Measurements from ENCODE around the gene SHISA5.

The SHISA5 gene

GRCh38 chr3:48430708-48431101 is 73.3 kb downstream of the SHISA5 start:
- no peak for DNase-seq (ENCODE audit: low read depth)

GRCh38 chr3:48429960-48430707 is 73.8 kb downstream of the SHISA5 start, which contains the start of gene PLXNB1:
TSS of gene PLXNB1 (minus strand) at chr3:48430086. CDS start at chr3:48424611, 5,475 bp downstream.
- peak; percentile 4 for DNase-seq (ENCODE audit: low read depth)

DNA sequence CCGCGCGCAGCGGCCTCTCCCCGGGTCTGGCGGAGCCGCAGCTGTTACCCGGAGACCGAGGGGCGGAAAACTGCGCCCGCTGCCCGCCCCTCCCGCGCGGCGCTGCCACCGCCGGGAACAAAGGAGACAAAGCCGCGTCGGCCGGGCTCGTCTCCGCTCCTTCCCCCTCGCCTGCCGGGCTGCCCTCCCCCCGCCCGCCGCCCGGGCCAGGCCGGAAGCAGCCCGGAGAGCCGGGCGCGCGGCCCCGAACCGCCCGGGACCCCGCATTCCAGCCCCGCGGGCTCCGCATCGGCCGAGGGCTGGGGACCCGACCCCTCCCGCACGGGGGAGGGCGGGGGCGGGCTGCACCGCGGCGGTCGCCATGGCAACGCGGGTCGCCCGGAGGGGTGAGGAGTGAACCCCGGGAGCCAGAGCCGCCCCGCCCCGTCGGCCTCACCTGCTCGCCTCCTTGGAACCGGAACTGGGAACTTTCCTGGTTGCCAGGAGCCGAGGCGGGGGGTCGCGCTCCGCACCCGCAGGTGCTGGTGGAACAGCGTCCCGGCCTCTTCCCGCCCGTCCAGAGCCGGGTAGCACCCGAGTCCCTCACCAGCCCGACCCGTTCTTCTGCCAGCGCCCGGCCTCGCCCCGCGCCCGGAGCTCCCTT is 74.5 kb downstream of the SHISA5 start:
- peak; percentile 43 for DNase-seq (ENCODE audit: low read depth)

DNA sequence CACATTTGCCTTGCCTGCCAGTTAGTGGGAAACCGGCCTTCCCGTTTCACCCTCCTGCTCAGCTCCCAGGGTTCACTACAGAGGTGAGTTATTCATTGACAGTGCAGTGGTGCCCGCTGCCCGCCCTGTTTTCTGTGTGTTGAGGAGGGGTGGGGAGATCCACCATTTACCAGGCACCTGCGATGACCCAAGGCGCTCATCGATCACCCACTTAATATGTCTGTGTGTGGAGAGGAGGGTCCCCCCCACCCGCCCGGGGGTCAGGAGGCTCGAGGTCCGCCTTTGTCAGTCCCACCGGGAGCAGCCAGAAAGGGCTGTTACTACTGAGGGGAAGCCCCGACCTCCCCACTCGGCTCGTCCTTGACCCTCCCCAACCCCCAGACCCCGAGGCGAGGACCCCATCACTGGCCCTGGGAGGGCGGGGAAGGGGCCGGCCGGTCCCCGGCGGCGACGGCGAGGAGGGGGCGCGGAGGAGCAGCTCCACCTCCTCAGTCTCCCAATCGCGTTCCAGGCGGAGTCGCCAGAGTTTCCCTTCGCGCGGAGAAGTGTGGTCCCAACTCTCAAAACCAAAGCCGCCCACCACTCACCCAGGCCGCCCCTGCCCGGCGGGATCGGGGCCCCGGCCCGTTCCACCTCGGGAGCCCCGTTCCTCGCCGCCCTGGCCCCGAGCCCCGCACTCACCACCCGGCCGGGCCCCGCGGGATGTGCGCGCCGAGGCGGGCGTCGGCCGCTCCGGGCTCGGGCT is 75.2 kb downstream of the SHISA5 start:
- no peak for DNase-seq (ENCODE audit: low read depth)

DNA sequence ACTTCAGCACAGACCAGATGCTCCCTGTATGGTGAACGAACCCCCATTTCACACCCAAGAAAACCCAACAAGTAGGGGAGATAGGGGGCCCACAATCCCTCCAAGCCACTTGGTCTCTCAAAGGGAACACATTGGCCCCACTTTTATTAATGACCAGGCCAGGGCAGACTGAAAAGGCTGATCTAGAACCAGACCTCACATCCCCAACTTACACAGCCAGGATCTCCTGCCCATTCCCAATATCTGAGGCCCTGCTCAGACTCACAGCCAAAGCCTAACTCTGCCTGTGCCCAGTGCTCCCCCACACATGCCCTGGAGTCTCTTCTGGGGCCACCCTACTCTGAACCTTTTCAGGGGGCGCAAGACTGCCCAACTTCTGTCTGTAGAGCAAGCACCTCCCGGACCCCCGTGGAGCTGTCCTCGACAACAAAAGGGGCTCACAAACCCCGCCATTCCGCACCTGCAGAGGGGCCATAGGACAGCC is 75.8 kb downstream of the SHISA5 start:
- no peak for DNase-seq (ENCODE audit: low read depth)

DNA sequence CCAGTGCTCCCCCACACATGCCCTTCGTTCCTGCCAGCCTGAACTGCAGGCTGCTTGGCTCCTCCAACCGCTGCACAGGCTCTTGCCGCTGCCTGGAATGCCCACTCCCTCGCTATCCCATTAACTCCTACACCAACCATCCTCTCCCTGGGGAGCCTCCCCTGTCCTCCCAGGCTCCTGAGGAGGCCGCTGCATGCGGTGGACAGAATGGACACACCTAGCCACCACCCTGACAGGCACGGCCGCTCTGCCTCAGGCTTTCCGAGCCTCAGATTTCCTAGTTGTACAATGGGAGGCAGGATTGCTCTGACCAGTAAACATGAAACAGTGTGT is 76.4 kb downstream of the SHISA5 start:
- DNase-seq (ENCODE audit: low read depth): no peak

GRCh38 chr3:48426944-48427629 is 76.9 kb downstream of the SHISA5 start:
- no peak for DNase-seq (ENCODE audit: low read depth)

DNA sequence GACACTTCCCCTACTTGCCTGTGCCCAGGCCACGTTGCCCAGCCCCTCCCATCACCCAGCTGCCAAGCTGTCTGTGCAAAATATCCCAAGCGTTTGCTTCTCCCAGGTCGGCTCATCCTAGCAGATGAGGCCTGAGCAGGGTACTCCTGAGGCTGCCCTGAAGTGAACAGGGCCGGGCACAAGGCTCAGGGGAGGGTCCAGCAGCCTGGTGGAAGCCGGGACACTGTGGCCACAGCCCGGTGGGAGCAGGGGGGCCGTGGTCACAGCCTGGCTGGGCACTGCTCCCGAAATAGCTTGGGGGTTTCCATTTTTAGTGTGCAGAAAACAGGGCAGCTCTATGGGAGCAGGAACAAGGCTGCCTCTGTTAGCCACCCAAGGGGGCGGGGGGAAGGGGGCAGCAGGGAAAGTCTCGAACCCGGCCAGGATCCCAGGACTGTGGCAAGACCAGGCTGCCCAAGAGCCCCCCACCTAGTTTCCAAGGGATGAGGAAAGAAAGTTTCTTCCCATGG is 77.5 kb downstream of the SHISA5 start:
- DNase-seq (ENCODE audit: low read depth): no peak

- DNase-seq (ENCODE audit: low read depth): no peak
These were observed 78.6 kb downstream of the SHISA5 start for GRCh38 chr3:48425281-48425812.

GRCh38 chr3:48423883-48424695 is 79.9 kb downstream of the SHISA5 start:
- DNase-seq (ENCODE audit: low read depth): no peak

GRCh38 chr3:48423241-48423882 is 80.6 kb downstream of the SHISA5 start:
- DNase-seq (ENCODE audit: low read depth): no peak

DNA sequence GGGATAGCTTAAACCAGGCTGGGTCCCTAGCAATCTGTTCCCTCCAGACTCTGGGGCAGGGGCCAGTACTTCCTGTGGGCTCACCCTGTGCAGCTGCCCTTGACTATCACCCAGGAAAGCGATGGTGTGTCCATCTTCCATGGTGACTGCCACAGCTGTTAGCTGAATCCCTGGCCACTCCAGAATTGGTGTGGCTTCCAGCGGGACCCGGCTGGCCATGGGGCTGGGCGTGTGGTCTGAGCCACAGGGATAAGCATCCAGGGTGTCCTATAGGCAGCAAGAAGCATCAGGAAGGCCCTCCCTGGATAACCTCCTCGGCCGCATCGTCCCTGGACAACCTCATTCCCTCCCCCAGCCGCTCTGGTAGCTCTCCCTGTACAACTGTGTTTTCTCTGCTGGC is 81.3 kb downstream of the SHISA5 start:
- no peak for DNase-seq (ENCODE audit: low read depth)

- DNase-seq (ENCODE audit: low read depth): no peak
These were observed 81.7 kb downstream of the SHISA5 start for GRCh38 chr3:48422272-48422671.

DNA sequence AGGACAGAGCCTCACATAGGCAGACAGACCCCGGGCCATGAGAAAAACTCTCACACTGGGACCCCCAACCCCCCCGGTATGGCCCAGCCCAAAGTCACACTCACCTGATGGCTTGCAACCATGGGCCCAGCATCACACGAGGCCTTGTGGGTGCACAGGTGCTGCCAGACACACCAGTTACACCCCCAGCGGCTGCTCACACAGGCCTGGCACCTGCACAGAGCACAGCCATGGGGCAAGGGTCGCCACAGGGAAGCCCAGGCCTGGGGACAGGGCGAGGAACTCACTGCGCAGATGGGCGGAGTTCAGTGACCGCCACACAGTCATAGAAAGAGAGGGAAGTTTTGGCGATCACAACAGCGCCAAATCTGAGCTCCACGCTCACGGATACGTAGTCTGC is 83.4 kb downstream of the SHISA5 start:
- DNase-seq (ENCODE audit: low read depth): no peak

- no peak for DNase-seq (ENCODE audit: low read depth)
These were observed 84.4 kb downstream of the SHISA5 start for GRCh38 chr3:48419597-48419996.

DNA sequence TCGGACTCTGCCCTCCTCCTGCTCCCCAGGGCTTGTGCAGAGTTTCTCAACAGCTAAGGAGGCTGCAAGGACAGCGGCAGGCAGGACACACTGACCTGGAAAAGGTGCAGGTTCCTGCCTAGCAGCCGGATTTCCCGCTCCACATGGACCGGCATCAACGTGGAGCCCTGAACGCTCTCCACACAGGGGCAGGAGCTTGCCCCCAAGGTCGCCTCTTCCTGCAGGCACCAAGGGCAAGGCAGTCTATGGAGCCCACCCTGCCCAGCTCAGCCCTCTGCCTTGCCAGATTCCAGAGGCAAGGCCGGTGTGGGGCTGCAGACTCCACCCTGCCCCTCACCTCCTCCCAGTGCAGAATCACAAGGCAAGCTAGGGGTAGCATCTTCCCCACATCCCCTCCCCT is 84.8 kb downstream of the SHISA5 start:
- DNase-seq (ENCODE audit: low read depth): no peak

DNA sequence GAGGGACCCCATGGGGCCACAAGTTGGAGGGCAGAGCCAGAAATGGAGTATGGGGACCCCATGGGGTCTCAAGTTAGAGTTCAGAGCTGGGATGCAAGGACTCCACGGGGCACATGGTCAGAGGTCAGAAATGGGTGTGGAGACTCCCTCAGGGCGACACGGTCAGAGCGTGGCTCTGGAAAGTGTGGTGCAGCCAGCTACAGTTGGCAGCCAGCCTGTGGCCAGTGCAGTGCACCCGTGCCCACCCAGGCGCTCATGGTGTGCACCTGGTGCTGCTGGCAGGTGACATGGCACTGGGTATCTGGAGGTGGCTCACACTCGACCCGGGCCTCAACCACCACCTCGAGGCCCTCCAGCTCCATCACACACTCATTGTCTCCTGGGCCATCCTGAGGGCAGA is 85.3 kb downstream of the SHISA5 start:
- no peak for DNase-seq (ENCODE audit: low read depth)

DNA sequence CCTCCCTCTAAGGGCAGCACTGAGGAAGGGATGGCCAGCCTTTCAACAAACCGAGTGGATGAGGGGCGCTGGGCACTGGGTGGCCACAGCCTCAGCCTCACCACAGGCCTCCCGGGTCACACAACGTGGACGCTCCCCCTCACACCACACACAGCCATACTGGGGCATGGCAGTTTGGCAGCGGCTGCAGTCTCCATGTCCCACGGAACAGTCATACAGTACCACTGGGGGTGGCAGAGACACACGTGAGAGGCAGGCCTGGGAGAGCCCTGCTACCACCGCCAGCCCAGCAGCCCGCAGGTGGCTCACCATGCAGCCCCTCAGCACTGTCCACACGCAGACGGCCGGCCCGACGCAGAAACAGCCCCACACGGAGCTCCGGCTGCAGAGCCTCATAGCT is 85.8 kb downstream of the SHISA5 start:
- no peak for DNase-seq (ENCODE audit: low read depth)
